Stimulated activated CD4-positive, alpha-beta T cell treated with anti-CD3 and anti-CD28 coated beads, Interleukin-12 subunit alpha, Interleukin-12 subunit beta, amount 100 ng/mL, for 24 hours (primary cell): ENCODE results near the gene MINPP1.
A peak's percentile ranks its signal among the peaks of the same experiment; 100 is the strongest.
"Not testable (repeated sequence)": the region's sequence is repeated elsewhere in the genome, so short reads cannot be mapped to it uniquely, and the experiment has no call there.

Source experiments
- DNase-seq, 2 experiments: peaks; one replicate each; pipeline ENCODE4 v3.0.0-alpha.2; 2020; ENCODE audit warnings: low read depth in 2 of 2

The MINPP1 gene, protein sequence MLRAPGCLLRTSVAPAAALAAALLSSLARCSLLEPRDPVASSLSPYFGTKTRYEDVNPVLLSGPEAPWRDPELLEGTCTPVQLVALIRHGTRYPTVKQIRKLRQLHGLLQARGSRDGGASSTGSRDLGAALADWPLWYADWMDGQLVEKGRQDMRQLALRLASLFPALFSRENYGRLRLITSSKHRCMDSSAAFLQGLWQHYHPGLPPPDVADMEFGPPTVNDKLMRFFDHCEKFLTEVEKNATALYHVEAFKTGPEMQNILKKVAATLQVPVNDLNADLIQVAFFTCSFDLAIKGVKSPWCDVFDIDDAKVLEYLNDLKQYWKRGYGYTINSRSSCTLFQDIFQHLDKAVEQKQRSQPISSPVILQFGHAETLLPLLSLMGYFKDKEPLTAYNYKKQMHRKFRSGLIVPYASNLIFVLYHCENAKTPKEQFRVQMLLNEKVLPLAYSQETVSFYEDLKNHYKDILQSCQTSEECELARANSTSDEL

GRCh38 chr10:87504640-87505365 lies at the start of gene MINPP1:
Gene MINPP1 (plus strand): TSS chr10:87504893. CDS start chr10:87504916, 23 bp downstream.
- DNase-seq = peak; percentile 74 to 82

GRCh38 chr10:87456586-87457220 lies 48.0 kb upstream of the MINPP1 start:
- DNase-seq = not testable (repeated sequence)

DNA sequence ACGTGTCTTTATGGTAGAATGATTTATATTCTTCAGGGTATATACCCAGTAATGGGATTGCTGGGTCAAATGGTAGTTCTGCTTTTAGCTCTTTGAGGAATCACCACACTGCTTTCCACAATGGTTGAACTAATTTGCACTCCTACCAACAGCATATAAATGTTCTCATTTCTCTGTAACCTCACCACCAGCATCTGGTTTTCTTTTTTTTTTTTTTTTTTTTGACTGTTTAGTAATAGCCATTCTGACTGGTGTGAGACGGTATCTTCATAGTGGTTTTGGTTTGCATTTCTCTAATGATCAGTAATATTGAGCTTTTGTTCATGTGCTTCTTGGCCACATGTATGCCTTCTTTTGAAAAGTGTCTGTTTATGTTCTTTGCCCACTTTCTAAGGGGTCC lies 42.9 kb upstream of the MINPP1 start:
- DNase-seq = not testable (repeated sequence)

DNA sequence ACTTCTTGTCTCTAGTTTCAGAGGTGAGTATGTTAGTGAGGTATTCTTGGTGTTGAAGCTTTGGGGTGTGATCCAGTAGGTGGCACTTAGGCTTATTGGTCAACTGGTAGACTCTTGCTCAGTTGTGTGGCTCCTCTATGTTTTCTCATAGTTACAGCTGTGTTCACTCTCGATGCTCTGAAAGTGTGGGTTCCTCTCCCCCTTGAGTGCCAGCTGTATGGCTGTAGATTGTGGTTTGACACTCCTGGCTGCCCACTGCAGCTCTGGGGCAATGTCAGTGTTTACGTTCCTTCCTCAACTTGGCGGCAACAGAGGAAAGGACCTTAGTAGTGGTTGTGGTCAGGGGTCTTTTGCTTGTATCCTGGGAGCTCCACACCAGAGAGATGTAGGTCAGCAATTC lies 37.8 kb upstream of the MINPP1 start:
- DNase-seq = not testable (repeated sequence)

DNA sequence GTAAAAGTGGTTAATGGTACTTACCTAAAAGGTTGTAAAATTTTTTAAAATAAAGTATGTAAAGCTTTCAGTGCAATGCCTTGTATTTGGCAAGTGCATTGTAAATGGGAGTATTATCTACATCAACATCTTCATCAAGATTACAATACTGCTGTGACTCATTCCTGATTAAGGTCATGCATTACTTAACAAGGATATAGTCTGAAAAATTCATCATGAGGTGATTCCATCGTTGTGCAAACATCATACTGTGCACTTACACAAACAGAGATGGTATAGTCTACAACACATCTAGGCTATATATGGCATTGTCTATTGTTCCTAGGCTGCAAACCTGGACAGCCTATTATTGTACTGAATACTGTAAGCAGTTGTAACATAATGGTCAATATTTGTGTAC lies 16.0 kb upstream of the MINPP1 start:
- not testable (repeated sequence) for DNase-seq

GRCh38 chr10:87490285-87490684 lies 14.4 kb upstream of the MINPP1 start:
- not testable (repeated sequence) for DNase-seq

DNA sequence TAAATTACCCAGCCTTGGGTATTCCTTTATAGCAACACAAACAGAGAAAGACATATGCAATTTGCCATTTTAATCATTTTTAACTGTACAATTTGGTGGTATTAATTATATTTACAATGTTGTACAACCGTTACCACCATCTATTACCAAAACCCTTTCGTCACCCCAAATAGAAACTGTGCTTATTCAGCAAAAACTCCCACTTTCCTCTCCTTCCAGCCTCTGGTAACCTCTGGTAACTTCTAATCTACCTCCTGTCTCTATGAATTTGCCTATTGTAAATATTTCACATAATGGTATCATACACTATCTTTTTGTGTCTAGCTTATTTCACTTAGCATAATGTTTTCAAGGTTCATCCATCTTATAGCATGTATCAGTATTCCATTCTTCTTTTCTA lies 12.2 kb upstream of the MINPP1 start:
- not testable (repeated sequence) for DNase-seq

- DNase-seq = not testable (repeated sequence)
These were observed 9.2 kb upstream of the MINPP1 start for GRCh38 chr10:87495446-87495845.

- not testable (repeated sequence) for DNase-seq
These were observed 7.3 kb upstream of the MINPP1 start for GRCh38 chr10:87497386-87497785.

GRCh38 chr10:87498106-87498789 lies 6.4 kb upstream of the MINPP1 start:
- not testable (repeated sequence) for DNase-seq

DNA sequence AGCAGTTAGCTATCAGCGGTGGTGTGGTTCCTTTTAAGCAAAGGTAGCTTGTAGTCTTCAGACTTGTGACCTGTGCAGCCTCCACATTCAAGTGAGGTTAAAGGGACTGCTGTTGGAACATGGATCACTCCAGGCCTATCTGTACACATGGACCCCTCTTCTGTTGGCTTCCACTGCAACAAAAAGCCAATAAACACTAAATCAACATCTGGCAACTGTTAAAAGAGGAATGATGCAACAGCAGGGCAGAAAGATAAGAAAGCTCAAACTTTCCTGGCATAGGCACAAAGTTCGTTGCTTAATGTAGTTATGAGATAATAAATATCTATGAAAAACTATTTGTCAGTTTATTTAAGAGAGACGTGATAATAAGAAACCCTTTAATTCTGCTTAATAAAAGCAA lies 4.0 kb upstream of the MINPP1 start:
- no peak for DNase-seq

DNA sequence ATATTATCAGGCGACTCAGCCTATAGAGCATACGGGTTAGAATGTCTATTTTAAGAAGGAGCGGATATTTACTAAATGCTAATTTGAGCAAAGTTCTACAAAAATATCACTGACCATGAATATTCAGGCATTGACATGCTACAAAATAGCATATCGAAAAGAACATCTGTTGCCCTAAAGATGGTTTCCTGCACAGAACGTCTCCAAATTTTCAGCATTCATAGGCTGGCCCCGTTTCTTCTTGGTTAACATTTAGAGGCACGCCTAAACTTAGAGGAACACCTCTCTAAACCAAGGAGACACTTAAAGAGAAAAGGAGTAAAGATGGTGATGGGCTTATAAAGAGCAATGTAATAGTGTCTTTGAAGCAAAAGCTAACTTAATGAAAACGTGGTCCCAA lies 1.3 kb upstream of the MINPP1 start:
- no peak for DNase-seq

DNA sequence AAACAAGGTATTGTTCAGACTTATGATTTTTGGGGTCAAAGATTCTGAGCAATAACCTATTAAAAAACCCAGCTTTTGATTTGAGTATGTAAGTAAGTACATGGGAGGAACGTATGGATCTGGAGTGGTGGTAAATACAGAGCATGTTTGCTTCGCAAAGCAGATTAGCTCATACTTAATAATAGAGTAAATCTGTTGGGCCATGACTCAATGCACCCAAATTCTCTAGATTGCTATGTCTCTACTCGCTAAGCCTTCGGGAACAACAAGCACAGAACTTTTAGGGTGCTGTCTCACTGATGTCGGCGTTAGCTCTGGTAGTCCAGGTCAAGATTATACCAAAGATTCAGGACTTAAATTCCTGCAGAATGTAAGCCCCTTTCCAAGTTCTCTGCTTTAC lies 807 bp upstream of the MINPP1 start:
- DNase-seq = no peak

DNA sequence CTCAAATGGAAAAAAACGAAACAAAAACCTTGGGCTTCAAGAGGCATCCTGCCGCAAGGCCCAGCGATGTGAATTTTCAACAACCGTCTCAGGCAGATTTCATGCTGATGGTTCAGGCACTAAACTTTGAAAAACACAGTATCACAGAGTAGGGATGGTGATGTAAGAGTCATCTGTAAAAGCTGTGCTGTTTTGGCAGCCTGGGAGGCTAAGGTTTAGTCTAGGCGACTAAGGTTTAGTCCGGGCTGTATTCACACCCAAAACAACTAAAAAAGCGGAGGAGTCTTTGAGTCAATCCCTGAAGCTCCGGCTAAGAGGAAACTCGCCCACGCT lies 420 bp upstream of the MINPP1 start:
- DNase-seq = no peak

DNA sequence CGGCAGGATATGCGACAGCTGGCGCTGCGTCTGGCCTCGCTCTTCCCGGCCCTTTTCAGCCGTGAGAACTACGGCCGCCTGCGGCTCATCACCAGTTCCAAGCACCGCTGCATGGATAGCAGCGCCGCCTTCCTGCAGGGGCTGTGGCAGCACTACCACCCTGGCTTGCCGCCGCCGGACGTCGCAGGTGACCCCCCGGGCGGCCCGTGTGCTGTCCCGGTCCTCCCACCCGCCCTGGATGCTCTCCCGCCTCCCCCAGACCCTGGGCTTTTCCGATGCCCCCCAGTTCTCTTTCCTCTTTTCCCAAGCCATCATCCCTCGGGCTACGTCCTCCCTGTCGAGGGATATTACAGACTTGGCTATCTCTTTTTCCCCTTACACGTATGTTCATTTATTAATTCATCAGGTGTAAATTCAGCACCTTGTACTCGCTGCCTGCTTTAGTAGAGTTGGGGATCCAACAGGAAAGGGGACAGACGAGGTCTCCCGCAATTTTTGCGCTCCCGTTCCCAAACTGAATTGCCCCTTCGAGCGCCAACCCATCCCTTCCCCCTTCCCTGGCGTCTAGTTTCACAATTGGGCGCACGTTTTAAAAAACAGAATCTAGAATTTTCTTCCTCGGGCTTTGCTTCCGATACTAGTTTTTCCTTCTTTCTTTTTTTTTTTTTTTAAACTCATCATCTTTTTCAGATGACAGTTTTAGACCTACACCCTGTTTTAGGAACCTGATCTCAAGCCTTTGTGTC lies 846 bp downstream of the MINPP1 start:
- DNase-seq = peak; percentile 9 to 30

DNA sequence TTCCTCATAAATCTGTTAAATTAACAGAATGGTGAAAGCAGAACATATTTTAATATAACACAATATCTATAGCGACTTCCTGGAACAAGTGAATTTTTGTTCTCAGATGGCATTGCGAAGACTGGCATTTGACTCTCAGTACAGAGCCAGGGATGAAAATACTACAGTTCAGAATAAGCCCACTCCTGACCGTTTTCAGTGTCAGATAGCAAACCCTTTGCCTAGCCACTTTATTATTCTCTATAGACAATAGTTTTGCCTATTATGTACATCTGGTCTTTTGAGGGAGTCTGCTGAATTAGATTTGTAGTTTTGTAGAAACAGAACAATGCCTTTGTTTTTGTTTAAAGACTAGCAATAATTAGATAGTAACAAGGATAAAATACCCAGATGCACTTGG lies 2.3 kb downstream of the MINPP1 start:
- DNase-seq = no peak

- DNase-seq = no peak
These were observed 3.3 kb downstream of the MINPP1 start for GRCh38 chr10:87507879-87508483.

DNA sequence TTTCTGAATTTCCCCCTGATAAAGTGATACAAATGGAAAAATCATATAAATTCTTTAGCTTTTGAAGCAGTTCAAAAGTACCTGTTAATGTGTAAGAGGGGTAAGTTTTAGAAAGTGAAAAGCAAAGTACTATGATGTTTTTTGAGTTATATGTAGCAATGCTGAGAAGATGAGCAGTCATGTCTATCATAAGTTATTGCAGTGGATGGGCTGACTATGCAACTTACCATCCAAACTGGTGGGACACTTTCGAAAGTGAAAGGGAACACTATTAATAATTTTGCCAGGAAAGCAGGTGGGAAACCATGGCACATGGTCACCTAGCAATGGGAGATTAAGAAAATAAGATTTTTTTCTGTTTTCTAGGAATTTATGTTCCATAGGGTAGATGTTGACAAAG lies 4.1 kb downstream of the MINPP1 start:
- DNase-seq = no peak

- no peak for DNase-seq
These were observed 5.3 kb downstream of the MINPP1 start for GRCh38 chr10:87510025-87510424.

GRCh38 chr10:87511526-87511925 lies 6.8 kb downstream of the MINPP1 start:
- no peak for DNase-seq

DNA sequence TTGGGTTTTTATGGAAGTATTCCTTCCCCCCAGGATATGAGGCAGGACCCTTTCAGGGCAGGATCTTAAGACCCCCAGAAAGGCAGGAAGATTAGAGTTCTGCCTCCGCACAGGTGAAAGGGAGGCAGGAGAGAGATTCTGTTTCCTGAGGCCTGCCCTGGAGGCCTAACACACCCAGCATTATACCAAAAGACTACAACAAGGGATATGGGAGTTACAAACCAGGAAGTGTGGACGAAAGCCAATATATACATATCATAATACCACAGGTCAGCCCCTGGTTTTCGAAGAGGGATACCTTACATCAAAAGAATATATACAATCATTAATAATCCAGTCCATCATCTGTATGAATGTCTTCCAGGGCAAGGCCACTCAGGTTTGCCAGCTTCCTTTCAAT lies 14.2 kb downstream of the MINPP1 start:
- DNase-seq = no peak
